Measurements from ENCODE around the gene CIAO2B.
"Not testable (repeated sequence)": the region's sequence is repeated elsewhere in the genome, so short reads cannot be mapped to it uniquely, and the experiment has no call there.

Gene CIAO2B

DNA sequence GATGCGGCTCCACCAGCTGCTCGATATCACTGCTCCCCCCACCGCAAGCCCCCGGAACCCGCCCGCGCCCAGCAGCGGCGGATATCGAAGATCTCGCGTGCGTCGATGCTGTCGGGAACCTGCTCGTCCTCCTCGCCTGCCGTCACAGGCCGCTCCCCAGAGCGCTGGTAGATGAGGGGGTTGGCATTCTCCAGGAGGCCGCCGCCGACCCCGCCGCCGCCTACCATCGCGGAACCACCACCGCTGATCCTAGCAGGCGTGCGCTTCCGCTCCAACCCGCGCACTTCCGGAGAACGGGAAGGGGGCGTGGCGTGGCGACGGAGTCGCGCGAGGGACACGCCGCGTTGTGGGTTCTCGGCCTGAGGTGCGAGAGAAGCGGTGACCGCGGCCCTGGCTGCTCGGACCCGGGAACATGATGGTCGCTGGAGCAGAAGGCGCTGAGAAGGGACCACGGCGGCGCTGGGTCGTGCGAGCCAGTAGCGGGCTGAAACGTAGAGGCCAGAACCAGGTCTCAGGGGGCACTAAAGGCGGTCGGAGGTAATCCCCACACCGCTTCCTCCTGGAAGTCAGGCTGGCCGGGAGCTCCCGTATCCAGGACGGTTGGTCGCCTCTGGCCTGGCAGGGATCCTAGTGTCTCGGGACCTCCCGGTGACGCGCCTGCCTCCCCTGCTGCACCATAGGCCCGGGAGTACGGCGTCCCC, at the start of gene CIAO2B:
CIAO2B (minus strand) TSS at position 265 of the 701 bp plus-strand sequence; CDS start at position 227, 38 bp downstream.
- peak; percentile 94 for DNase-seq (ENCODE audit: low spot score)

DNA sequence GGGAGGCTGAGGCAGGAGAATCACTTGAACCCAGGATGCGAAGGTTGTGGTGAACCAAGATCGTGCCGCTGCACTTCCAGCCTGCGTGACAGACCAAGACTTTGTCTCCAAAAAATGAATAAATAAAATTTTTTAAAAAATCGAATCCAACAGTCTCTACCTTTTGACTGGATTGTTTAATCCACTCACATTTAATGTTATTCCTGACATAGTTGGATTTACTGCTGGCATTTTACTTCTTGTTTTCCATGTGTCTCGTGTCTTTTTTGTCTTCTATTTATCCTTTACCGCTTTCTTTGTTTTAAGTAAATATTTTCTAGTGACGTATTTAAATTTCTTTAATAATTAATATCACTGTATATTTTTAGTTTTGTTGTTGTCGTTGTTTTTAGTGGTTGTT, 48.8 kb upstream of the CIAO2B start:
- DNase-seq (ENCODE audit: low spot score) = no peak

DNA sequence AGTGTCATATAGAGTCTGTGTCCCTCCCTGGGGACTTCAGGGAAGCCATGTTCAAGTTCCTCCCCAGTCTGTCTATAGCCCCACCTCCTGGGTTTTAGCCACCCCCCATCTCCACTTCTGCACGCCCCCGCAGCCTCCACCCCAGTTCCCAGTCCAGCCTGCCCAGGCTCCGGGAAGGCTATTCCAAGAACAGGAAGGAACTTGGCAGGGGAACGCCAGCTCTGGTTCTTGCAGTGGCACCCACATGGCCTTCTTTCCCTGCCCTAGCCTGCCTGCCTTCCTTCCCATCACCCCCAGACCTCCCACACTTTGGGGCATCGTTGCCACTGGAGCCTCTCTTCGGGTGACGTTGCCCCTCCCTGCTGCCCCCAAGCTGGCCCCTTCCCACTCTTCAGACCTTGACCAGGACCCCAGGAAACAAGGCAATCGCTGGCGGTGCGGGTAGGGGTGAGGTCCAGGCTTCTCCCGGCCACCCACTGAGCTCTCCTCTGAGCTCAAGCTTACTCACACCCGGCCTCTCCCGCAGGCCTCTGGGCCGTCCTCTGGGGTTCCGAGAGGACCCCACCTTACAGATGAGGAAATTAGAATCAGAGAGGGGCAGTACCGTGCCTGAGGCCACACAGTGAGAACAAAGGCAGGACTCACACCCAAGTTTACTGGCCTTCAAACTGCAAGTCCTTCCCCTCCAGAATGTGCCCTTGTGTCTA, 45.0 kb upstream of the CIAO2B start:
- DNase-seq (ENCODE audit: low spot score) = peak; percentile 64

DNA sequence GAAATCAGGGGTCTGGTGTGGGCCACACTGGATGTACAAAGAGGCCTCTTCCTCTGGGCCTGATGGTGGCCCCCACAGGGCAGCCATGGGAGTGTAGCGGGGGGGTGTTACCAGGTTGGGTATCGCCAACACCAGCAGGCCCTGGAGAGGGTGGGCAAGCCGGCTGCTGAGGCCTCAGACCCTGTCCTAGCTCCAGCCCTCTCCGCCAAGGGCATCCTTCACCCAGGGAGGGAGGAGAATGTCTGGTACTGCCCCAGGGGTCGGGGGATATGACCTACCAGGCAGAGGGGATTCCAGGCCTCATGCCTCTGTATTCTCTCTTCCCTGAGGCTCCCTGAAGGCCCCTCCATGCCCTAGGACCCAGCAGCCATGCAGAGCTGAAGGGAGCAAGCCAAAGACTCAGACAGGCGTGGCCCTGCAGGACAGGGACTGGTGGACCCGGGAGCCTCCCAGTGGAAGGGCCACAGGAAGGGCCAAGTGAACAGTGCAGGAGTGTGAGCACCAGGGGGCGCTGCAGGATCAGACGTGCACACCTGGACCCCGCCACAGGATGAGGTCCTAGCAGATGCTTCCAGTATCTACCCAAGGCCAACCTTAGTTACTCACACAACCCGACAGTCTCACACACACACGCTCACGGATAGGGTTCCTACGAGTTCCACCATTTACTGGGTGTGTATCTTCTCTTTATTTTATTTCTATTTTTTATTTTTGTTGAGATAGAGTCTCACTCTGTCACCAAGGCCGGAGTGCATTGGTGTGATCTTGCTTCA, 43.3 kb upstream of the CIAO2B start:
- peak; percentile 94 for DNase-seq (ENCODE audit: low spot score)

DNA sequence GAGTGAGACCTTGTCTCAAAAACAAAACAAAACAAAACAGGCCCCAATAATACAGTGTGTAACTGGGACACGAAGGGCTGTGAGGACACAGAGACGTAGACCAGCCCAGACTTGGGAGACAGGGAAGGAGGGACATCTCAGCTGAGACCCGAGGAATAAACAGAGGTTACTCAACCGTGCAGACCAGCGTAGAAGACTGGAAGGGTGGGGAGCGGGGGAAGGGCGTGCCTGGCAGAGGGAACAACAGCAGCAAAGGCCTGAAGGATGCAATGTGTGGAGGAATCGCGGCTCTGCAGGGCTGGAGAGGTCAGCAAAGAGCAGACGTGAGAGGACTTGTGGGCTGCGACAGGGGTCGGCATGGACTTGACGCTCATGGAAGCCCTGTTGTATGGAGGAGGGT, 42.5 kb upstream of the CIAO2B start:
- no peak for DNase-seq (ENCODE audit: low spot score)

DNA sequence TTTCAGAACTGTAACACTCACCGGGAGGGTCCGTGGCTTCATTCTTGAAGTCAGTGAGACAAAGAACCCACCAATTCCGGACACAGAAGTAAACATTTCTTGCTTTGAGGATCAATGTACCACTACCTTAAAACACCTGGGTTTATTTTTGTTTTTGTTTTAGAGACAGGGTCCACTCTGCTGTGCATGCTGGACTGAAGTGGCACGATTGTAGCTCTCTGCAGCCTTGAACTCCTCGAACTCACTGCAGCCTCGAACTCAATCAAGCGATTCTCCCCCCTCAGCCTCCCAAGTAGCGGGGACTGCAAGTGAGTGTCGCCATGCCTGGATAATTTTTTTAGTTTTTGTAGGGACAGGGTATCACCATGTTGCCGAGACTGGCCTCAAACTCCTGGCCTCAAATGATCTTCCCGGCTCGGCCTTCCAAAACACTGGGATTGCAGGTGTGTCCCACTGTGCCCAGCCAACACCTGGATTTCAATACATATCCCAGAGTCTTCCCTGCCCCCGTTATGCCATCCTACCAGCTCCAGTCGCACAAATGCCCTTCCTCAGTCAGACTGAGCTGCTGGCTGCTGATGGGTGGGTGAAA, 41.2 kb upstream of the CIAO2B start:
- no peak for DNase-seq (ENCODE audit: low spot score)

DNA sequence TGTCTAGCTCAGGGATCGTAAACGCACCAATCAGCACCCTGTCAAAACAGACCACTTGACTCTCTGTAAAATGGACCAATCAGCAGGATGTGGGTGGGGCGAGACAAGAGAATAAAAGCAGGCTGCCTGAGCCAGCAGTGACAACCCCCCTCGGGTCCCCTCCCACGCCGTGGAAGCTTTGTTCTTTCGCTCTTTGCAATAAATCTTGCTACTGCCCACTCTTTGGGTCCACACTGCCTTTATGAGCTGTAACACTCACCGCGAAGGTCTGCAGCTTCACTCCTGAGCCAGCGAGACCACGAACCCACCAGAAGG, 40.7 kb upstream of the CIAO2B start:
- DNase-seq (ENCODE audit: low spot score) = not testable (repeated sequence)

DNA sequence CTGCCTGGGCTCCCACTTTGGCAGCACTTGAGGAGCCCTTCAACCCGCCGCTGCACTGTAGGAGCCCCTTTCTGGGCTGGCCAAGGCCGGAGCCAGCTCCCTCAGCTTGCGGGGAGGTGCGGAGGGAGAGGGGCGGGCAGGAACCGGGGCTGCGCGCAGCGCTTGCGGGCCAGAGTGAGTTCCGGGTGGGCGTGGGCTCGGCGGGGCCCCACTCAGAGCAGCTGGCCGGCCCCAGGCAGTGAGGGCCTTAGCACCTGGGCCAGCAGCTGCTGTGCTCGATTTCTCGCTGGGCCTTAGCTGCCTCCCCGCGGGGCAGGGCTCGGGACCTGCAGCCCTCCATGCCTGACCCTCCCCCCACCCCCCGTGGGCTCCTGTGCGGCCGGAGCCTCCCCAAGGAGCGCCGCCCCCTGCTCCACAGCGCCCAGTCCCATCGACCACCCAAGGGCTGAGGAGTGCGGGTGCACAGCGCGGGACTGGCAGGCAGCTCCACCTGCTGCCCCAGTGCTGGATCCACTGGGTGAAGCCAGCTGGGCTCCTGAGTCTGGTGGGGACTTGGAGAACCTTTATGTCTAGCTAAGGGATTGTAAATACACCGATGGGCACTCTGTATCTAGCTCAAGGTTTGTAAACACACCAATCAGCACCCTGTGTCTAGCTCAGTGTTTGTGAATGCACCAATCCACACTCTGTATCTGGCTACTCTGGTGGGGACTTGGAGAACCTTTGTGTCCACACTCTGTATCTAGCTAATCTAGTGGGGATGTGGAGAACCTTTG, 40.1 kb upstream of the CIAO2B start:
- DNase-seq (ENCODE audit: low spot score) = not testable (repeated sequence)

DNA sequence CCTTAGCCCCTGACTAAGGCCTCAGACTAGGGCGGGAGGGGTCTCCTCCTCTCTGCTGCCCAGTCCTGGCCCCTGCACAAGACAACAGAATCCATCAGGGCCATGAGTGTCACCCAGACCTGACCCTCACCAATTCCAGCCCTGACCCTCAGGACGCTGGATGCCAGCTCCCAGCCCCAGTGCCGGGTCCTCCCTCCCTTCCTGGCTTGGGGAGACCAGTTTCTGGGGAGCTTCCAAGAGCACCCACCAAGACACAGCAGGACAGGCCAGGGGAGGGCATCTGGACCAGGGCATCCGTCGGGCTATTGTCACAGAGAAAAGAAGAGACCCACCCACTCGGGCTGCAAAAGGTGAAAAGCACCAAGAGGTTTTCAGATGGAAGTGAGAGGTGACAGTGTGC, 39.5 kb upstream of the CIAO2B start:
- no peak for DNase-seq (ENCODE audit: low spot score)

DNA sequence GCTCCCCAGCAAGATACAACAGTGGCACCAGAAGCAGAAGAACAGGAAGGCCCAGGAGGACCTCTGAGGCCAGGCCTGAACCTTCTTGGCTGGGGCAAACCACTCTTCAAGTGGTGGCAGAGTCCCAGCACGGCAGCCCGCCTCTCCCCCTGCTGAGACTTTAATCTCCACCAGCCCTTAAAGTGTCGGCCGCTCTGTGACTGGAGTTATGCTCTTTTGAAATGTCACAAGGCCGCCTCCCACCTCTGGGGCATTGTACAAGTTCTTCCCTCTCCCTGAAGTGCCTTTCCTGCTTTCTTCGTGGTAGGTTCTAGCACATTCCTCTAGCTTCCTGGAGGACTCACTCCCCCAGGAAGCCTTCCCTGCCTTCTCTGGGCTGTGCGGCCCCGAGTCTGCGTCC, 38.8 kb upstream of the CIAO2B start:
- DNase-seq (ENCODE audit: low spot score) = no peak

DNA sequence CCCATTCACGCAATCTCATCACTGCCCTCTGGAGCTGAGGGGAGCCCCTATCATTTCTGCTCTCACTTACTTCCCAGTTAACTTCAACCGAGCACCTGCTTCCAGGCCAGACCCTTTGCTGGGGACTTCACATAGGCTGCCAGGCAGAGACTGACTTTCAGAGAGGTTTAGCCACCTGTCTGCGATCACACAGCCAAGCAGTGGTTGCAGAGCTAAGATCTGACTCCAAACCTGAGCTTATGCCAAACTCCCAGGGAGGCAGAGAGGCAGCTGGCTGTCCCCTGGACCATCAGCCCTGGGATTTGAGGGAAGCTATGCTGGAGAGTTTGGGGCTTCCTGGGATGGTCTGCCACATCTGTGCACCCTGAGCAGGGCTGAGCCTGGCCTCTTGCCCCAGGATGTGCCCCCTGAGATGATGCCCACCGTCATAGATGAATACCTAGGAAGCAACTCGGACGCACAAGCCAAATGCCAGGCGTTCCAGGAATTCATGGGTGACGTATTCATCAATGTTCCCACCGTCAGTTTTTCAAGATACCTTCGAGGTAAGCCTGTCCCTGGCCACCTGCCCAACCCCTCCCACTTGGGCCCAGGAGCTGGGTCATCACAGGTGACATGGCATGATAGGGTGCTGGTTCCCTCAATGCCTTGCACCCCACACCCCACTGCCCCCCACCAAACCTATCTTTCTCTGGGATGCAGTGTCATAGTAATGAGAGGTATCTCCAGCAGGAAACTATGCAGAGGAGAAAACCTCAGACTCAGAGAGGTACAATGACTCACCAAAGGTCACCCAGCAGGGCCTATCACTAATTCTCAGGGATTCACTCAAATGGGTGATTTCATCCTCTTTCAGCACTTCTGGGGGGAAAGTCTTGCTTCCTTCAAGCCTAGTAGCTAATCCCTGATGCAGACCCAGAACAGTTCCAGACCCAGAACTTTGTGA, 36.8 kb upstream of the CIAO2B start:
- no peak for DNase-seq (ENCODE audit: low spot score)

DNA sequence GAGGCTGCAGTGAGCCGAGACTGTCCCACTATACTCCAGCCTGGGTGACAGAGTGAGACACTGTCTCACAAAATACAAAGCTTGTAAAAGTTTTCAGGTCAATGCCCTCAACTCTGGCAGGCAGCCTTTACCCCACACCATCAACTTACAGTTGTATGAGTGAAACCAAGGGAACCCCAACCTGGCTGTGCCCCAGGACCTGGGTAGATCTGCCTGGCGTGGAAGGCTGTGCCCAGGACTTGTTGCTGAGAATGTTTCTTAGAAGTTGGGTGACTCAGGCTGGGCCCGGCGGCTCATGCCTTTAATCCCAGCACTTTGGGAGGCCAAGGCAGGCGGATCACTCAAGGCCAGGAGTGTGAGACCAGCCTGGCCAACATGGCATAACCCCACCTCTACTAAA, 34.6 kb upstream of the CIAO2B start:
- DNase-seq (ENCODE audit: low spot score) = no peak

DNA sequence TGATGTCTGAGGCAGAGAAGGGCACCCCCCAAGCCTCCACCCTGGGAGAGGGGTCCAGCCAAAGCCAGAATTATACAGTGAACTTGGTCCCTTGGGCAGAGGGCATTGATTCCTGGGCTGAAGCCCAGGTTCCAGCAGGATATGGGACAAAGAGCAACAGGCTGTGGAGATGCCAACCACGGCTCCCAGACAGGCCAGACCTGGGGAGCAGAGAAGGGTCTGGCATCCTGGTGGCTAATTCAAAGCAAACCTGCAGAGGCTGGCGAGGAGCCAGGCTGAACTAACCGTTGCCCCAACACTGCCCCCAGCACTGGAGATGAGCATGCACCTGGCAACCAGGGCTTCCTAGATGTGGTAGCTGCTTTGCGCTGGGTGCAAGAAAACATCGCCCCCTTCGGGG, 29.8 kb upstream of the CIAO2B start:
- no peak for DNase-seq (ENCODE audit: low spot score)

DNA sequence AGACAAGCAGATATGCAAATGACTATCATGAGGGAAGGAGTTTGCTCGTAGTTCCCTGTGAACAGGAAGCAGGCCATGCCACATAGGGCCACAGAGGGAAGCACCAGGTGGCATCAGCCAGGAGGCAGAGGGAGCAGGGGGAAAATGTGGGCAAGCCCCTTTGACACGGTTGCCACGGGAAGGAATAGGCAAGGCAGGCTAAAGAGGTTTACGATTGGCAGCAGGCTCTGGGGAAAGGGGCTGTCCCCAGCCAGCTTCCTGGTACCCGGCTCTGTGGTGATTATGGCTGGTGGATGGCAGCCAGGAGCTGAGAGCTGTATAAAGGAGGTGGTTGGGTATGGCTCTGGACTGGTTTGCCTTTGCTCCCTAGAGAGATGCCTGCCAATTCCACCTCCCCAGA, 27.7 kb upstream of the CIAO2B start:
- DNase-seq (ENCODE audit: low spot score) = no peak

DNA sequence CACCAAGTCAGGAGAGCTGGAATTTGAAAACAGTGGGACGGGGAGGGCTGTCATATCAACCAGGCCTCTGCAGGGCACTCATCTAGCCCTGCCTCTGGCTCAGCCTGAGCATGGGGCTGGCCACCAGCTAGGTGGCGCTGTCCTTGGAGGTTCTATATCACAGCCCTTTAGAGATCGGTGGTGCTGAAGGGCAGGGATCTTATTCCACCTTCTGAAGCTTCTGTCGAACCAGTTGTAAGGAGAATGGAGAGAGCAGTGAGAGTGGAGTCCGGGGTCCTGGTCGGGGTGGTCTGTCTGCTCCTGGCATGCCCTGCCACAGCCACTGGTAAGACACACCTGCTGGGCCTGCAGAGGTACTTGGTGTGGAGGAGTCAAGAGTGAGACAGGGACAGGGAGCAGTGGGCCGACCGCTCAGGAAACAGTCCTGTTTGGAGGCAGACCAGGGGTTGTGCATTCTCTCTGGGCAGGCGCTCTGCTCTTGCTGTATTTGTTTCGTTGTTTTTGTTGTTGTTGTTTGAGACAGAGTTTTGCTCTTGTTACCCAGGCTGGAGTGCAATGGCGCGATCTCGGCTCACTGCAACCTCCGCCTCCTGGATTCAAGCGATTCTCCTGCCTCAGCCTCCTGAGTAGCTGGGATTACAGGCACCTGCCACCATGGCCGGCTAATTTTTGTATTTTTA, 27.0 kb upstream of the CIAO2B start, which contains the start of gene CES3:
CES3 (plus strand) TSS at position 202 of the 680 bp plus-strand sequence; CDS start at position 244, 42 bp downstream.
- DNase-seq (ENCODE audit: low spot score) = peak; percentile 81

DNA sequence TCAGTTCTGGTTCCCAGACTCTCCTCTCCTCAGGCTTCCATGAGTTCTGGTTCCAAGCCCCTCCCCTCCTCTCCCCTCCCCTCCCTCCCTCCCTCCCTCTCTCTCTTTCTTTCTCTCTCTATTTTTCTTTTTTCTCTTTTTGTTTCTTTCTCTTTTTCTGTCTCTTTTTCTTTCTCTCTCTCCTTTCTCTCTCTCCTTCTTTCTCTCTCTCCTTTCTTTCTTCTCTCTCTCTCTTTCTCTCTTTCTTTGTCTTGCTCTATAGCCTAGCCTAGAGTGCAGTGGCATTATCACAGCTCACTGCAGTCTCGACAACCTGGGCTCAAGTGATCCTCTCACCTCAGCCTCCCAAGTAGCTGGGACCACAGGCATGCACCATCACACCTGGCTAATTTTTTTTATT, 26.1 kb upstream of the CIAO2B start:
- DNase-seq (ENCODE audit: low spot score) = no peak

DNA sequence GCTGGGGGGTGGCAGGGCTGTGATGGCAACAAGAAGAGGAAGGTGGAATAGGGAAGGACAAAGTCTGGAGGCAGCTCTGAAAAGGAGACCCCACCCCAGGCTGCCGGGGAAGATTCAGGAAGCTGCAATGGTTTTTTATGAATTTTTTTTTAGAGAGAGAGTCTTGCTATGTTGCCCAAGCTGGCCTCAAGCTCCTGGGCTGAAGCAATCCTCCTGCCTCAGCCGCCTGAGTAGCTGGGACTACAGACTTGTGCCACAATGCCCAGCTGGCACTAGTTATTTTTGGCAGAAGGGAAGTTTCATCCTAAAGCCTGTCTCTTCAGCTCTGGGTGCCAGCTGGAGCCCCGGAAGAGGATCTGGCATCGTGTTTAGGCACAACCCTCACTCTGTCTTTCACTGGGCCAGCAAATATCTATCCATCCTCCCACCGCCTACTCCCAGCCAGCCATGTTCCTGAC, 25.5 kb upstream of the CIAO2B start:
- no peak for DNase-seq (ENCODE audit: low spot score)

DNA sequence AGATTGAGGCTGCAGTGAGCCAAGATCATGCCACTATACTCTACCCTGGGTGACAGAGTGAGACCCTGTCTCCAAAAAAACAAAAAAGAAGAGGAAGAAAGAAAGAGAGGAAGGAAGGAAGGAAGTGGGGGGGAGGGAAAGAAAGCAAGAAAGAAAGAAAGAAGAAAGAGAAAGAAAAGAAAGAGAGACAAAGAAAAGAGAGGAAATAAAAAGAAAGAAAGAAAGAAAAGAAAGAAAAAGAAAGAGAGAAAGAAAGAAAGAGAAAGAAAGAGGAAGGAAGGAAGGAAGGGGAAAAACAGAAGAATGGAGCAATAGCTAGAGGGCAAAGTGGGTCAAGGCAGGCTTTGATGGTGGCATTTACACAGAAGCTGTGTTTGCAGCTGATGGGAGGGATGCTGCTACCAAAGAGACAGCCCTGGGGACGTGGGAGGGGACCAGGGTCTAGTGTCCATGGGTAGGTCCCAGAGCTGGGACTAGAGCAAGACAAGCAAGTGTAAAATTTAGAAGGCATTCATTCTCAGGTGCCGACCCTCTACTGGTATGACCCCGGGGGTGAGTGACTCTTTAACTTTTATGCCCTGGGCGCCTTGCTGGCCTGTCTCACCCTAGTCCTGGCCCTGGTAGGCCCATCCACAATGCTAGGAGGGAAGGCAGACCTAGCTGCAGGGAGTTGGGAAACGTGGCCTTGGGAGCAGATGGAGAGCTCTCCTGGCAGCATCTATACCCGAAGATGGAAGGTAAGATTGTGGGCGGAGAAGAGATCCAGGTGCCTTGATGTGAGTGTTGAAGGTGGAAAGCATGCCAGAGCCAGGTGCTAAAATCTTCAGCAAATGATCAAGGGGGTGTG, 24.9 kb upstream of the CIAO2B start:
- DNase-seq (ENCODE audit: low spot score) = no peak

DNA sequence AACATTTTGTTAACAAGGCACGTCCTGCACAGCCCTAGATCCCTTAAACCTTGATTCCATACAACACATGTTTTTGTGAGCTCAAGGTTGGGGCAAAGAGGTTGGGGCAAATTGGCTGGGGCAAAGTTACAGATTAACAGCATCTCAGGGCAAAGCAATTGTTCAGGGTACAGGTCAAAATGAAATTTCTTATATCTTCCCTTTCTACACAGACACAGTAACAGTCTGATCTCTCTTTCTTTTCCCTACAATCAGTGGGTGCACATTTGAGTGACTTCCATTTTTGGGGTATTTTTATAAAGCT, 21.9 kb upstream of the CIAO2B start:
- not testable (repeated sequence) for DNase-seq (ENCODE audit: low spot score)

Measured in GM03348 (cell line).